Neural cell (in vitro differentiated cells): ENCODE data around the gene ACVRL1. TPM values are rescaled to one million over a fixed set of nuclear protein-coding genes. Genes with fewer than 3 reads are reported as not detected.

ENCODE experiments used
- H2AFZ ChIP-seq: fragments of 200-600, 300-800 bp; sonication (generic), shearing (Covaris generic); 2 replicates; pipeline ENCODE4 v1.6.0; 2014; ENCODE audit warnings: low read depth, mild to moderate bottlenecking, antibody characterized with exemption, low read length, moderate library complexity
- H3F3A ChIP-seq: fragments of 200-600 bp; shearing (Covaris generic); 2 replicates; pipeline ENCODE4 v1.6.1; 2016; ENCODE audit warnings: mild to moderate bottlenecking, moderate library complexity, mixed read lengths, antibody characterized with exemption, low read length; ENCODE audit not compliant: insufficient read depth, poor library complexity, severe bottlenecking
- H3K27ac ChIP-seq: fragments of 200-600, 300-800 bp; sonication (generic), shearing (Covaris generic); 2 replicates; pipeline ENCODE4 v1.5.1; 2014; ENCODE audit warnings: mild to moderate bottlenecking, low read length, moderate library complexity
- H3K27me3 ChIP-seq: fragments of 300-800, 200-600 bp; sonication (generic), shearing (Covaris generic); 2 replicates; pipeline ENCODE4 v1.6.0; 2014; ENCODE audit warnings: mild to moderate bottlenecking, low read depth, low read length, moderate library complexity; ENCODE audit not compliant: insufficient read depth
- H3K36me3 ChIP-seq: fragments of 300-800, 200-600 bp; sonication (generic), shearing (Covaris generic); 2 replicates; pipeline ENCODE4 v1.5.1; 2014; ENCODE audit warnings: mild to moderate bottlenecking, antibody characterized with exemption, low read length, moderate library complexity; ENCODE audit not compliant: insufficient read depth
- H3K4me2 ChIP-seq: fragments of 300-800, 200-600 bp; sonication (generic), shearing (Covaris generic); 2 replicates; pipeline ENCODE4 v1.6.0; 2014; ENCODE audit warnings: mild to moderate bottlenecking, low read length
- H3K4me3 ChIP-seq: fragments of 300-800, 200-600 bp; sonication (generic), shearing (Covaris generic); 2 replicates; pipeline ENCODE4 v1.5.1; 2014; ENCODE audit warnings: mild to moderate bottlenecking, low read length, moderate library complexity
- H3K79me2 ChIP-seq: fragments of 200-600 bp; shearing (Covaris generic); replicated peaks from 2 replicates; pipeline ENCODE4 v1.6.0; 2014; ENCODE audit warnings: mild to moderate bottlenecking, low read length, moderate library complexity; ENCODE audit not compliant: insufficient read depth
- H3K9ac ChIP-seq: fragments of 300-800, 200-600 bp; sonication (generic), shearing (Covaris generic); 2 replicates; pipeline ENCODE4 v1.6.1; 2016; ENCODE audit warnings: mild to moderate bottlenecking, low read length, mixed read lengths
- H3K9me2 ChIP-seq: fragments of 200-600 bp; shearing (Covaris generic); 2 replicates; pipeline ENCODE4 v1.6.1; 2016; ENCODE audit warnings: mild to moderate bottlenecking, low read length, mixed read lengths; ENCODE audit not compliant: insufficient read depth
- H3K9me3 ChIP-seq: fragments of 200-600, 300-800 bp; sonication (generic), shearing (Covaris generic); 2 replicates; pipeline ENCODE4 v1.6.1; 2016; ENCODE audit warnings: mild to moderate bottlenecking, mixed run types, low read length, moderate library complexity, mixed read lengths
- H4K20me1 ChIP-seq: fragments of 200-600 bp; shearing (Covaris generic); 2 replicates; pipeline ENCODE4 v1.6.1; 2016; ENCODE audit warnings: mild to moderate bottlenecking, mixed run types; ENCODE audit not compliant: insufficient read depth
- EP300 ChIP-seq: fragments of 450-650 bp; conservative IDR thresholded peaks from 2 replicates; pipeline ENCODE4 v1.6.1; 2014; ENCODE audit warnings: antibody characterized with exemption, mild to moderate bottlenecking, moderate library complexity; ENCODE audit not compliant: poor library complexity, severe bottlenecking
- EZH2 ChIP-seq: fragments of 200-600, 300-800 bp; shearing (Covaris generic), sonication (generic); IDR thresholded peaks from 2 replicates; pipeline ENCODE4 v1.6.1; 2014; ENCODE audit warnings: antibody characterized with exemption, low read length, borderline replicate concordance, mild to moderate bottlenecking; ENCODE audit not compliant: insufficient read depth, poor library complexity, severe bottlenecking
- MXI1 ChIP-seq: fragments of 450-650 bp; conservative IDR thresholded peaks from 2 replicates; pipeline ENCODE4 v1.6.1; 2014; ENCODE audit warnings: antibody characterized with exemption, mild to moderate bottlenecking; ENCODE audit not compliant: poor library complexity, severe bottlenecking
- POLR2AphosphoS5 ChIP-seq: IDR thresholded peaks from 2 replicates; pipeline ENCODE4 v1.6.1; 2012
- RAD21 ChIP-seq: fragments of 450-650 bp; conservative IDR thresholded peaks from 2 replicates; pipeline ENCODE4 v1.6.1; 2014; ENCODE audit warnings: antibody characterized with exemption, mild to moderate bottlenecking, moderate library complexity
- SMC3 ChIP-seq: fragments of 450-650 bp; conservative IDR thresholded peaks from 2 replicates; pipeline ENCODE4 v1.6.1; 2014; ENCODE audit warnings: antibody characterized with exemption, mild to moderate bottlenecking, moderate library complexity; ENCODE audit not compliant: poor library complexity
- TAF1 ChIP-seq: IDR thresholded peaks from 2 replicates; pipeline ENCODE4 v1.6.1; 2012; ENCODE audit warnings: low read depth
- polyA plus RNA-seq: library from polyadenylated mRNA; depleted of rRNA; stranded (reverse); fragments of >200 nt; gene quantifications from 2 replicates; pipeline ENCODE4 v1.2.3, GENCODE V29; 2014
- TF ChIP-seq, protein P1 (sequence below): fragments of 450-650 bp; IDR thresholded peaks from 2 replicates; pipeline ENCODE4 v1.5.1; 2014; ENCODE audit warnings: antibody characterized with exemption, mild to moderate bottlenecking, moderate library complexity; ENCODE audit not compliant: poor library complexity, severe bottlenecking
- TF ChIP-seq, protein P2 (sequence below): IDR thresholded peaks from 2 replicates; pipeline ENCODE4 v1.6.1; 2012; ENCODE audit warnings: borderline replicate concordance

The ACVRL1 gene
- polyA plus RNA-seq, 1 donor from 2014 or later = not detected

- Histone ChIP-seq H3K27me3 (no peaks in the 10 kb centered on the region), H3K9me3 (no peaks in the 10 kb centered on the region), H3K9me2 (no peaks in the 10 kb centered on the region), H2AFZ (no peak overlapping the region), H3K4me3 (no peak overlapping the region), H3K36me3 (no peaks in the 10 kb centered on the region), H3K9ac (no peak overlapping the region), H3F3A (no peaks in the 10 kb centered on the region), H4K20me1 (no peaks in the 10 kb centered on the region), H3K4me2 (no peak overlapping the region), H3K79me2 (no peaks in the 10 kb centered on the region), H3K27ac (no peak overlapping the region)
- TF ChIP-seq POLR2AphosphoS5 (no peak), EP300 (no peak), EZH2 (no peak), RAD21 (no peak), TAF1 (no peak), SMC3 (no peak), MXI1 (no peak)
- TF ChIP-seq, protein P1, sequence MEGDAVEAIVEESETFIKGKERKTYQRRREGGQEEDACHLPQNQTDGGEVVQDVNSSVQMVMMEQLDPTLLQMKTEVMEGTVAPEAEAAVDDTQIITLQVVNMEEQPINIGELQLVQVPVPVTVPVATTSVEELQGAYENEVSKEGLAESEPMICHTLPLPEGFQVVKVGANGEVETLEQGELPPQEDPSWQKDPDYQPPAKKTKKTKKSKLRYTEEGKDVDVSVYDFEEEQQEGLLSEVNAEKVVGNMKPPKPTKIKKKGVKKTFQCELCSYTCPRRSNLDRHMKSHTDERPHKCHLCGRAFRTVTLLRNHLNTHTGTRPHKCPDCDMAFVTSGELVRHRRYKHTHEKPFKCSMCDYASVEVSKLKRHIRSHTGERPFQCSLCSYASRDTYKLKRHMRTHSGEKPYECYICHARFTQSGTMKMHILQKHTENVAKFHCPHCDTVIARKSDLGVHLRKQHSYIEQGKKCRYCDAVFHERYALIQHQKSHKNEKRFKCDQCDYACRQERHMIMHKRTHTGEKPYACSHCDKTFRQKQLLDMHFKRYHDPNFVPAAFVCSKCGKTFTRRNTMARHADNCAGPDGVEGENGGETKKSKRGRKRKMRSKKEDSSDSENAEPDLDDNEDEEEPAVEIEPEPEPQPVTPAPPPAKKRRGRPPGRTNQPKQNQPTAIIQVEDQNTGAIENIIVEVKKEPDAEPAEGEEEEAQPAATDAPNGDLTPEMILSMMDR = no peak
- TF ChIP-seq, protein P2, sequence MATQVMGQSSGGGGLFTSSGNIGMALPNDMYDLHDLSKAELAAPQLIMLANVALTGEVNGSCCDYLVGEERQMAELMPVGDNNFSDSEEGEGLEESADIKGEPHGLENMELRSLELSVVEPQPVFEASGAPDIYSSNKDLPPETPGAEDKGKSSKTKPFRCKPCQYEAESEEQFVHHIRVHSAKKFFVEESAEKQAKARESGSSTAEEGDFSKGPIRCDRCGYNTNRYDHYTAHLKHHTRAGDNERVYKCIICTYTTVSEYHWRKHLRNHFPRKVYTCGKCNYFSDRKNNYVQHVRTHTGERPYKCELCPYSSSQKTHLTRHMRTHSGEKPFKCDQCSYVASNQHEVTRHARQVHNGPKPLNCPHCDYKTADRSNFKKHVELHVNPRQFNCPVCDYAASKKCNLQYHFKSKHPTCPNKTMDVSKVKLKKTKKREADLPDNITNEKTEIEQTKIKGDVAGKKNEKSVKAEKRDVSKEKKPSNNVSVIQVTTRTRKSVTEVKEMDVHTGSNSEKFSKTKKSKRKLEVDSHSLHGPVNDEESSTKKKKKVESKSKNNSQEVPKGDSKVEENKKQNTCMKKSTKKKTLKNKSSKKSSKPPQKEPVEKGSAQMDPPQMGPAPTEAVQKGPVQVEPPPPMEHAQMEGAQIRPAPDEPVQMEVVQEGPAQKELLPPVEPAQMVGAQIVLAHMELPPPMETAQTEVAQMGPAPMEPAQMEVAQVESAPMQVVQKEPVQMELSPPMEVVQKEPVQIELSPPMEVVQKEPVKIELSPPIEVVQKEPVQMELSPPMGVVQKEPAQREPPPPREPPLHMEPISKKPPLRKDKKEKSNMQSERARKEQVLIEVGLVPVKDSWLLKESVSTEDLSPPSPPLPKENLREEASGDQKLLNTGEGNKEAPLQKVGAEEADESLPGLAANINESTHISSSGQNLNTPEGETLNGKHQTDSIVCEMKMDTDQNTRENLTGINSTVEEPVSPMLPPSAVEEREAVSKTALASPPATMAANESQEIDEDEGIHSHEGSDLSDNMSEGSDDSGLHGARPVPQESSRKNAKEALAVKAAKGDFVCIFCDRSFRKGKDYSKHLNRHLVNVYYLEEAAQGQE = no peak
These were observed 8.6 kb downstream of the ACVRL1 start for GRCh38 chr12:51915951-51916350.

DNA sequence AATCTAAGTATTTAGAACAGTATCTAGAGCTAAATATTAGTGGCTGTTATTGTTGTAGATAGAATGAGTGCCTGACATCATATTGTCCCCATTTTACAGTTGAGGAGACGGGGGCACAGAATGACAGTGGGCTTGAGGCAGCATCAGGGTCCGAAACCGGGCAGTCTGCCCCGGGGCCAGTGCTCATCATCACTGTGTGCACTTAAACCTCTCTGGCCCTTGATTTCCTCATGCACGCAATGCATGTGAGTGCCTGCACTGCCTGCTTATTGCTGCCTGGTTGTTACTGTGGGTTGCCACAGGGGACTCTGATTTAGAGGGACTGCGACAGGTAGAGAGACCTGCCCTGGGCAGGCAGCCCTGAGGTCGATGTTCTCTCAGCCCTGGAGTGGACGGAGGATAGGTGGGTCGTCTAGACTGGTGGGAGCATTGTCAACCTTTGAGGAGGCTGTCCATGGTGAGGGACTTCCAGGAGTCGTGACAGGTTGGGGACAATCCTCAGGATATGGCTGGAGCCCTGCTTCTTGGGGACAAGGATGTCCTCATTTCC, 9.8 kb downstream of the ACVRL1 start:
- H3K4me2 ChIP-seq = no peak overlapping the region

More for the DNA sequence above, 9.8 kb downstream of the ACVRL1 start:
- Histone ChIP-seq H3K9ac (no peak overlapping the region), H3K27me3 (no peaks in the 10 kb centered on the region), H3K27ac (no peak overlapping the region), H4K20me1 (no peaks in the 10 kb centered on the region), H2AFZ (no peak overlapping the region), H3K4me3 (no peak overlapping the region), H3K9me3 (no peaks in the 10 kb centered on the region), H3K79me2 (no peaks in the 10 kb centered on the region), H3K36me3 (no peaks in the 10 kb centered on the region), H3K9me2 (no peaks in the 10 kb centered on the region), H3F3A (no peaks in the 10 kb centered on the region)
- TF ChIP-seq MXI1 (no peak), EZH2 (no peak), SMC3 (no peak), POLR2AphosphoS5 (no peak), RAD21 (no peak), TAF1 (no peak), EP300 (no peak)
- TF ChIP-seq, protein P2 = no peak
- TF ChIP-seq, protein P1 = no peak
